Smooth muscle cell (in vitro differentiated cells): ENCODE measurements around the gene LILRB3. TPM values are rescaled to one million over a fixed set of nuclear protein-coding genes. Genes with fewer than 3 reads are reported as not detected.

ENCODE experiments used
- DNase-seq: peaks from one replicate; lab custom pipeline; 2025; ENCODE audit not compliant: unreplicated experiment; lab: John Stamatoyannopoulos, UW
- H2AFZ ChIP-seq: fragments of 200-600 bp; sonication (generic); 2 replicates; pipeline ENCODE4 v1.6.0; 2016; ENCODE audit warnings: antibody characterized with exemption, low read depth, mild to moderate bottlenecking
- H3F3A ChIP-seq: fragments of 200-600 bp; sonication (generic); 2 replicates; pipeline ENCODE4 v1.6.0; 2017; ENCODE audit warnings: antibody characterized with exemption, low read depth
- H3K27ac ChIP-seq: fragments of 200-600 bp; sonication (generic); 2 replicates; pipeline ENCODE4 v1.5.1; 2016; ENCODE audit warnings: low read depth, mild to moderate bottlenecking
- H3K27me3 ChIP-seq: fragments of 200-600 bp; sonication (generic); 2 replicates; pipeline ENCODE4 v1.6.1; 2016; ENCODE audit warnings: low read depth, mild to moderate bottlenecking
- H3K36me3 ChIP-seq: fragments of 200-600 bp; sonication (generic); 2 replicates; pipeline ENCODE4 v1.5.1; 2016; ENCODE audit warnings: low read depth
- H3K4me1 ChIP-seq: fragments of 200-600 bp; sonication (generic); 2 replicates; pipeline ENCODE4 v1.5.1; 2016; ENCODE audit warnings: low read depth
- H3K4me2 ChIP-seq: fragments of 200-600 bp; sonication (generic); 2 replicates; pipeline ENCODE4 v1.6.0; 2016; ENCODE audit warnings: mild to moderate bottlenecking
- H3K4me3 ChIP-seq: fragments of 200-600 bp; sonication (generic); 2 replicates; pipeline ENCODE4 v1.5.1; 2016; ENCODE audit warnings: mild to moderate bottlenecking
- H3K79me2 ChIP-seq: fragments of 200-600 bp; sonication (generic); 2 replicates; pipeline ENCODE4 v1.6.0; 2016; ENCODE audit warnings: low read depth, mild to moderate bottlenecking
- H3K9ac ChIP-seq: fragments of 200-600 bp; sonication (generic); 2 replicates; pipeline ENCODE4 v1.6.0; 2016; ENCODE audit warnings: low read depth
- H3K9me3 ChIP-seq: fragments of 200-600 bp; sonication (generic); replicated peaks from 2 replicates; pipeline ENCODE4 v1.5.1; 2016; ENCODE audit warnings: low read depth
- H4K20me1 ChIP-seq: fragments of 200-600 bp; sonication (generic); 2 replicates; pipeline ENCODE4 v1.6.0; 2016; ENCODE audit warnings: low read depth
- WGBS: methylation state at CpG from one replicate; pipeline ENCODE4 v1.1.7; 2016; ENCODE audit warnings: low lambda C conversion rate; 5-methylcytosine and 5-hydroxymethylcytosine counted together
- polyA plus RNA-seq: library from polyadenylated mRNA; unstranded; fragments of >200 nt; fragmentation: Nextera tagmentation; extraction: Ambion mirVana; gene quantifications from 2 replicates; pipeline ENCODE4 v1.2.1, GENCODE V29; 2016
- total RNA-seq: library from RNA; depleted of rRNA; stranded (reverse); fragments of >200 nt; gene quantifications from 2 replicates; pipeline ENCODE4 v1.2.3, GENCODE V29; 2014
- TF ChIP-seq, protein P1 (sequence below): fragments of 200-600 bp; sonication (generic); IDR thresholded peaks from 2 replicates; pipeline ENCODE4 v1.5.1; 2017; ENCODE audit warnings: borderline replicate concordance, mild to moderate bottlenecking, antibody characterized with exemption; ENCODE audit not compliant: insufficient read depth, poor library complexity, severe bottlenecking

LILRB3 gene
- total and polyA plus RNA-seq, 2 experiments from 2014 or later: 0.06 TPM; not detected in 1

DNA sequence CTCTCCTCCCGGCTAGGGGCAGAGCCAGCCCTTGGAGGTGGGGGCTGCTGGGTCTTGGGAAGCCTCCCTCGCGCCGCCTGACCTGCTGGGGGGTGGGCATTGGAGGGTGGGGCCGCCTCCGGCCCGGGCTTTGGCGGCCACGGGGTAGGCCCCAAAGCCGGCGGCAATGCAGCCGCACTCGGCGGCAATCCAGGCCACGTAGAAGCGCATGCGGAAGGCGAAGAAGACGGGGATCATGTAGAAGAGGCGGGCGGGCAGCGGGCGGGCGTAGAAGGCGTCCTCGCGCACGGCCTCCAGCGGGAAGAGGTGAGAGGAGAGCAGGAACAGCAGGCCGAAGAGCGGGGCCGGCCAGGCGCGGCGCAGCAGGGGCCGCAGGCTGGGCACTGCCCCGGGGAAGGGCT is 42.1 kb downstream of the LILRB3 start:
- DNase-seq: no peak
- WGBS: 99% methylated on average over 20 of the region's 37 CpGs
- no peak overlapping the region for H3K4me3 ChIP-seq
- no peaks in the 10 kb centered on the region for H3K79me2 ChIP-seq
- H3K36me3 ChIP-seq: no peaks in the 10 kb centered on the region
- TF ChIP-seq, protein P1, sequence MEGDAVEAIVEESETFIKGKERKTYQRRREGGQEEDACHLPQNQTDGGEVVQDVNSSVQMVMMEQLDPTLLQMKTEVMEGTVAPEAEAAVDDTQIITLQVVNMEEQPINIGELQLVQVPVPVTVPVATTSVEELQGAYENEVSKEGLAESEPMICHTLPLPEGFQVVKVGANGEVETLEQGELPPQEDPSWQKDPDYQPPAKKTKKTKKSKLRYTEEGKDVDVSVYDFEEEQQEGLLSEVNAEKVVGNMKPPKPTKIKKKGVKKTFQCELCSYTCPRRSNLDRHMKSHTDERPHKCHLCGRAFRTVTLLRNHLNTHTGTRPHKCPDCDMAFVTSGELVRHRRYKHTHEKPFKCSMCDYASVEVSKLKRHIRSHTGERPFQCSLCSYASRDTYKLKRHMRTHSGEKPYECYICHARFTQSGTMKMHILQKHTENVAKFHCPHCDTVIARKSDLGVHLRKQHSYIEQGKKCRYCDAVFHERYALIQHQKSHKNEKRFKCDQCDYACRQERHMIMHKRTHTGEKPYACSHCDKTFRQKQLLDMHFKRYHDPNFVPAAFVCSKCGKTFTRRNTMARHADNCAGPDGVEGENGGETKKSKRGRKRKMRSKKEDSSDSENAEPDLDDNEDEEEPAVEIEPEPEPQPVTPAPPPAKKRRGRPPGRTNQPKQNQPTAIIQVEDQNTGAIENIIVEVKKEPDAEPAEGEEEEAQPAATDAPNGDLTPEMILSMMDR: no peak
- H2AFZ ChIP-seq: no peak overlapping the region
- no peak overlapping the region for H3K4me2 ChIP-seq
- no peaks in the 10 kb centered on the region for H3K4me1 ChIP-seq
- H3K27ac ChIP-seq: no peak overlapping the region
- H3K9ac ChIP-seq: no peak overlapping the region
- H3F3A ChIP-seq: no peaks in the 10 kb centered on the region
- H3K9me3 ChIP-seq: no peaks in the 10 kb centered on the region
- no peaks in the 10 kb centered on the region for H4K20me1 ChIP-seq
- H3K27me3 ChIP-seq: no peaks in the 10 kb centered on the region

DNA sequence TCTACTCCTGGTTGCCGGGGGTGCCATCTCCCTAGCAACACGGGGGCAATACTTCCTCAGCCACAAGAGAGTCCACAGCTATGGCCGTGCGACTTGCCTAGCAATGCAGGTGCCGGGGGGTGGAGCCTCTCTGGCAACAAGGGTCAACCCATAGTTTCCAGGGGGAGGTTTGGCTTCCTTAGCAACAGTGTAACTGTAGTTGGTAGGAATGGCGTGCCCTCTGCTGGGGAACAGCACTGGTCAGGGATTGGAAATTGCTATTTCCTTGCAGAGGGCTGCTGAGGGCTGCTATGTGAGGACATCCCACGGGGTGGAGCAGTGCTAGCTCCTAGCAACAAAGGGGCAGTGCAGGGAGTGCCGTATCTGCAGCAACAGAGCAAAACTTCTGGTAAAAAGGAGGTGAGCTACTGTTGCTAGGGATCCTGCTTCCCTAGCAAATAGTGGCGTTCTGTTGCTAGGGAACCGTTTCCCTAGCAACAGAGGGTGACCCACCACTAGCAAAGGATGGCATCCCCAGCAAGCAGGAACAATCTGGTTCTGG is 42.8 kb downstream of the LILRB3 start:
- no peaks in the 10 kb centered on the region for H3K9me3 ChIP-seq
- H2AFZ ChIP-seq: no peak overlapping the region
- H3K4me3 ChIP-seq: no peak overlapping the region
- no peaks in the 10 kb centered on the region for H4K20me1 ChIP-seq
- WGBS: 73% methylated on average over 10 of the region's 10 CpGs
- no peaks in the 10 kb centered on the region for H3K27me3 ChIP-seq
- H3F3A ChIP-seq: no peaks in the 10 kb centered on the region
- DNase-seq: no peak
- H3K9ac ChIP-seq: no peak overlapping the region
- no peaks in the 10 kb centered on the region for H3K4me1 ChIP-seq
- no peak overlapping the region for H3K27ac ChIP-seq
- no peaks in the 10 kb centered on the region for H3K36me3 ChIP-seq
- no peaks in the 10 kb centered on the region for H3K79me2 ChIP-seq
- TF ChIP-seq, protein P1: no peak
- H3K4me2 ChIP-seq: no peak overlapping the region

DNA sequence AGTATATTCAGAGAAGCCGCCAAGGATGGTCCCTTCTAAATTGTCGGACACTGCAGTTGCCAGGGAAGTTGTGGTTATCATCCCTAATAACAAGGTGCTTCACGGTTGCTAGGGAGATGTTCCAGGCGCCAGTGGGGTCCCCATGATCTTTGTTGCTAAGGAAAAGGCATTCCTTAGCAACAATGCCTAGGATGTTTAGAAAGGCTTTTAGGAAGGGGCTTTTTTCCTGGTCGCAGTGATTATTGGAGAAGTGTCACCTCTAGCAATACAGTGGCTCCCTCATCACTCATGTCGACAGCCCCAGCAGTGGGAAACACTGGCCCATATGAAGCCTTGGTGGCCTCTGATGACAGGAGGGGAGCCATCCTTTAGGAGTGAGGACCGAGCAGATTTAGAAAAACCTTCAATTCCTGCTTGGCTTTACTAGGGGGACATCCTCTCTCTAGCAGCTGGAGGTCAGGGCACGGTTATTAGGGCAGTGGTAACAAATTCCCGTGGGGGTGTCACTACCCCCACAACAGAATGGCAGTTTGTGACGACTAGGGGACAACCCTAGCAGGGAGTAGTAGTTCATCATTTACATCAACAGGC is 43.5 kb downstream of the LILRB3 start:
- no peak for DNase-seq
- Histone ChIP-seq H3K9ac (no peak overlapping the region), H3K4me2 (no peak overlapping the region), H3K4me1 (no peaks in the 10 kb centered on the region), H2AFZ (no peak overlapping the region), H3K27me3 (no peaks in the 10 kb centered on the region), H3K79me2 (no peaks in the 10 kb centered on the region), H3K4me3 (no peak overlapping the region), H3K27ac (no peak overlapping the region), H4K20me1 (no peaks in the 10 kb centered on the region), H3K36me3 (no peaks in the 10 kb centered on the region), H3K9me3 (no peaks in the 10 kb centered on the region), H3F3A (no peaks in the 10 kb centered on the region)
- TF ChIP-seq, protein P1: no peak
- 97% methylated on average over 10 of the region's 10 CpGs for WGBS
